ENCODE measurements around the gene TOM1L1.

The TOM1L1 gene

DNA sequence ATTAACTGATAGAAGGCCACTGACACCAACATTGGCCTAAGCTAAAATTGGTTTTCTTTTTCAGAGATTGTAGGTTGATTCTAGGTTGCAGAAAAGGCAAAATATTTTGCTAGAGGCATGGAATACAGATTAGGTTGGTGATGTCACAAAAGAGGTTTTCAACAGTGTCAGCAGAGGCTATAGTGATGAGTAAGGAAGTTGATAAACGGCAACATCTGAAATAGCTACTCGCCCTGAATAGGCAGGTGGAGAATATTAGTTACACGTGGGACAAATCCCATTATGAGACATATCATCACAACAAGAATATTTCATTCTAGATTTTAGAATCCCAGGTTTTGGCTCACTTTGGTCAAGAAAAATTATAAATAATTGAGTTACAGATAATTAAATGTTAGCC lies 1.5 kb upstream of the TOM1L1 start:
- no peak for DNase-seq (ENCODE audit: low read depth)

- no peak for DNase-seq (ENCODE audit: low read depth)
Measured at GRCh38 chr17:54899721-54900456, 763 bp upstream of the TOM1L1 start.

DNA sequence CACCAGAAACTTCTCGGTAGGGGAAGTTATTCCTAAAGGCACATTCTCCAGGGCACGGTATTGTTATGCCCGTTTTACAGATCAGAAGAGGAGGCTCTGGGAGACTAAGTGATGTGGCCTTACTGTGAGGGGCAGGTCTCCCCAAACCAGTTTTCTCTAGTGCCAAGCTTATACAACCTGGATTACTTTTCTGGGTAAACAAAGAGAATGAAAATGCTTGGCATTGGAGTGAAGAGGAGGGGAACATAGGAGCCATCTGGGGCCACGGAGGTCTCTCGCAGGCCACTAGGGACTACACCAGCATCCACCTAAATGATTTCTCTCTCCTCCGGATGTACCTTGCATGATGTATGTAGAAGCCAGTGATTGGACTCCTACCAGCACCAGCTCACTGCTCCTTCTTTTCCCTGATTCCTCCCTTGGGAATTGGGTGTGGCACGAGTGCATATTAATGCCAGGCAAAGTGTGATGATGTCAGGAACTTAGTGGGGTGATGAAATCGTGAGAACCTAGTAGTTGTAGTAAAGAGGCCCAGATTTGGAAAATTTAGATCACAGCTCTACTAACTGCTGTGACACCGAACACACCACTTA lies 674 bp downstream of the TOM1L1 start:
- peak; percentile 16 for DNase-seq (ENCODE audit: low read depth)

GRCh38 chr17:54902017-54902416 lies 1.4 kb downstream of the TOM1L1 start:
- no peak for DNase-seq (ENCODE audit: low read depth)

- DNase-seq (ENCODE audit: low read depth) = no peak
Measured at GRCh38 chr17:54902611-54903010, 2.0 kb downstream of the TOM1L1 start.

DNA sequence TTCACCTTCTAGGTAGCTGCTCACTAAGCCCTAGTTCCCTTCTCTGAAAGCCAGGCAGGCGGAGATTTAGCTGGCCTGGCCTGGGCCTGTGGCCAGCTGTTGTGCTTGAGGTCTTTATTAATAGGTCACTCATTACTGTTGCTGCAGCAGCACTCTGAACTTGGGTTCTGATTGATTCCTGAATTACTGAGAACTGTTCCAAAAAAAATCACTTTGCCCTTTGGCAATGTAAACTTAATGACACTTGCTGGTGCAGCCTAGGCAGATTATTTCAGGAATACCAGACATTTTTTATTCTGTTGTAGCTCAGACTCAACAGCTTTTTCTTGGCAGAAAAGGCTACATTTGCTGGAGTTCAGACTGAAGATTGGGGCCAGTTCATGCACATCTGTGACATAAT lies 2.7 kb downstream of the TOM1L1 start:
- DNase-seq (ENCODE audit: low read depth) = no peak

DNA sequence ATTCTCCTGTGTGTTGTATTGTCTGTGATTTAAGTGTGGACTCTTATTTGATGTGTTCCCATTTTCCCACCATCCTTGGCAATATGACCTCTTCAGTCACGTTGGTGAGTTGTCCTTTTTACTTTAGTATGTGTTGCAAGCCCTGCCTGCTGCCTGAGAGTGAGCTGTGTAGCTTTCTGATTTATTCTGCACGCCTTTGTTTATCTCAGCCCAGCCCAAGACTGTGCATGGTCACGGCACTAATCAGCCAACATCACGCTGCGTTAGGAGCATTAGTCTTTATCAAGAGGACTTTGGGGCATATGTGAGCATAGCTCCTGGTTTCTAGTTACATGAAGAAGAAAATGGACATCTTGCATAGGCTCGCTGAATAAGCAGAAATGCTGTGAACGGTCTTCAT lies 6.0 kb downstream of the TOM1L1 start:
- no peak for DNase-seq (ENCODE audit: low read depth)

GRCh38 chr17:54907376-54907775 lies 6.7 kb downstream of the TOM1L1 start:
- DNase-seq (ENCODE audit: low read depth) = no peak

GRCh38 chr17:54909766-54910165 lies 9.1 kb downstream of the TOM1L1 start:
- no peak for DNase-seq (ENCODE audit: low read depth)

DNA sequence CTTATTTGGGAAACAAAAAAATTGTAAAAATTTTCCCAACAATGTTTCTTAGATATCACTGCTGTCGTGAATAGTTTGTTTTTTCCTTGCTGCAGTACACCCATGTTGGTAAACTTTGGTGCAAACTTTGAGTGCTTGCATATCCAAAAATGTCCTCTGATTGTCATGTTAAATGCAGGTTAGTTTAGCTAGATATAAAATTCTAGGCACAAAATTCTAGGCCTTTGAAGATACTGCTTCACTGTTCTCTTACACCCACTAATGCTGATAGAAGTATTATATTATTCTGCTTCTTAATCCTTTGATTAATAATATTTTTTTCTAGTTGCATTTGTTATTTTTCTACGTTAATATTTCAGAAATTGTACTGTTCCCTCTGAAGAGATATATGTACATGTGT lies 16.1 kb downstream of the TOM1L1 start:
- DNase-seq (ENCODE audit: low read depth) = no peak

DNA sequence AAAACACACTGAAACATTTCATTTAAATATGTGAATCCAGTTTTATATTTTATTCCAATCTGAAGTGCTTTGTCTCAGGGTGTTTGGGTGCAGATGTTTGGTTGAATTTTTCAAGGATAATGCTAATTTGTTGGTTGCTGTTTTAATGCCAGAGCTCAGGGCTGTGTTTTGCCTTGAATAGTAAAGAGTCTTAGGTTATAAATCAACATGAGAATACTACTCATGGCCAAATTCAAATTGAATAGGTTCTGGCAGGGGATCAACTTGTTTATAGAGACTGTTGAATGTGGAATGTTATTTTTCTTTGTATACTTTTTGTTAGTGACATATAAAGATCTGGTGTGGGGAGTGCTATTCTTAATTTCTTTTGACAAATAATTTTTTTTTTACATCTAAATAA lies 18.8 kb downstream of the TOM1L1 start:
- DNase-seq (ENCODE audit: low read depth) = no peak

GRCh38 chr17:54920819-54921218 lies 20.2 kb downstream of the TOM1L1 start:
- DNase-seq (ENCODE audit: low read depth) = no peak

DNA sequence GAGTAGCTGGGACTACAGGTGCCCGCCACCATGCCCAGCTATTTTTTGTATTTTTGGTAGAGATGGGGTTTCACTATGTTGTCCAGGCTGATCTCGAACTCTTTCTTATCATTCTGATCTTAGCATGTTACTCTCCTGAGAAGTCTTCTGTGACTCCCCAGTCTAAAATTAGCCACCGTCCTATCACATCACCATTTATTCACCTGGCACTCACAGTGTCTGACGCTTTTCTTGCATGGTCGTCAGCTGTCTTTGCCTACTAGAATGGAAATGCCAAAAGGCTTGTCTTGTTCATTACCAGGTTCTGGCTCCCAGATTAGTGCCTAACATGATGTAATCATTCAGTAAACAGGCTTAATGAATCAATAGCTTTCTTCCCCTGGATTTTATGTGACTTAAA lies 23.8 kb downstream of the TOM1L1 start:
- DNase-seq (ENCODE audit: low read depth) = no peak

- no peak for DNase-seq (ENCODE audit: low read depth)
Measured at GRCh38 chr17:54927525-54927924, 26.9 kb downstream of the TOM1L1 start.

GRCh38 chr17:54932711-54933110 lies 32.1 kb downstream of the TOM1L1 start:
- no peak for DNase-seq (ENCODE audit: low read depth)

- no peak for DNase-seq (ENCODE audit: low read depth)
Measured at GRCh38 chr17:54933921-54934320, 33.3 kb downstream of the TOM1L1 start.

GRCh38 chr17:54935471-54935870 lies 34.8 kb downstream of the TOM1L1 start:
- no peak for DNase-seq (ENCODE audit: low read depth)

GRCh38 chr17:54937018-54937417 lies 36.4 kb downstream of the TOM1L1 start:
- DNase-seq (ENCODE audit: low read depth) = no peak

GRCh38 chr17:54937426-54937825 lies 36.8 kb downstream of the TOM1L1 start:
- no peak for DNase-seq (ENCODE audit: low read depth)

DNA sequence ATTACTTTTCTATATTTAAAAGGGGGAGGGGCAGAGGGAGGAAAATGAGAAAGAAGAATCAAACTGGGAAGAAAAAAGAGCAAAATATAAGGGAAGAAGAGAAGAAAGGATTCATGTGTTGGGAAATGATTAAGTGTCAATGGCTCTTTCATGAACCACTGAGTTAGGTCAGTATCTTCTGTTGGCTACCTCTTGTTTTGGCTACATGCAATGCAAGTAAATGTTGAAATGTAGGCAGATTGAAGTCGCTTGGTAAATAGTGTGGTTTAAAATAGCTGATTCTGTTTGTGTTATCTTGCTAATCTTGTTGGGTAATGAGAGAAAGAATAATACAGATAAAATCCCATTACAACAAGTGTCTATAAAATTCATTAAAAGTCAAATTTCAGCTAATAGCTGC lies 40.6 kb downstream of the TOM1L1 start:
- DNase-seq (ENCODE audit: low read depth) = no peak

GRCh38 chr17:54944796-54945195 lies 44.1 kb downstream of the TOM1L1 start:
- DNase-seq (ENCODE audit: low read depth) = no peak

DNA sequence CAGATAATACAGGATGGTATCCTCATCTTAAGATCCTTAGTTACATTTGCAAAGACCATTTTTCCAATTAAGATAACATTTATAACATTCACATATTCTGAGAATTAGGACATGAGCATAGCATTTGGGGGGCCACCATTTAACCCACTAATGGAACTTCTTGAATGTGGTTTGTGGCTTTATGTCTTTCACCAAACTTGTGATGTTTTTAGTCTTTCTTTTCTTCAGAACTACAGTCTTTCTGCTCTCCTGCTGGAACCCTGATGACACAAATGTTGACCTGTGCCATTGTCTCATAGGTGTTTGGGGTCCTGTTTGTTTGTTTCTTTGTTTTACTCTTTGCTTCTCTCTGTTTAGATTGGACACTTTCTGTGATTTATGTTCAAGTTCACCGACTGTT lies 44.6 kb downstream of the TOM1L1 start:
- DNase-seq (ENCODE audit: low read depth) = no peak

DNA sequence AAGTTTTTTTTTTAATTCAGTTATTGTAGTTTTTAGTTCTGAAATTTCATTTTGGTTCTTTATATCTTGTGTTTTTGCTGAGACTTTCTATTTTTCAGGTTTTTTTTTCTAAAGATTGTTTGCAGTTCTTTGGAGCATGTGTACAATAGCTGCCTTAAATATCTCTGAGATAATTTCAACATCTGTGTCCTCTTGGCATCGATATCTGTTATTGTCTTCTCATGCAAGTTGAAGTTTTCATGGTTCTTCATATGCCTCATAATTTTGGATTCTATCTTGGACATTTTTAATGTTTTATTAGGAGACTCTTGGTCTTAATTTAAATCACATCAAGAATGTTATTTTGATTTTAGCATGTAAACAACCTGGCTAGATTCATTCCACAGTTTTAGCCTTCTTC lies 45.0 kb downstream of the TOM1L1 start:
- no peak for DNase-seq (ENCODE audit: low read depth)

- no peak for DNase-seq (ENCODE audit: low read depth)
Measured at GRCh38 chr17:54947396-54947795, 46.7 kb downstream of the TOM1L1 start.

Data from HS-5 (cell line).